ENCODE data around the gene GFM1.

GFM1 gene

GRCh38 chr3:158728851-158729250 lies 84.5 kb downstream of the GFM1 start:
- no peak for FAIRE-seq

- FAIRE-seq = no peak
Observed at GRCh38 chr3:158731486-158731885, 87.2 kb downstream of the GFM1 start.

- FAIRE-seq = no peak
Observed at GRCh38 chr3:158731938-158732855, 87.9 kb downstream of the GFM1 start, which contains the start of gene RARRES1. Gene RARRES1, minus strand, starts transcription at chr3:158732457. Its CDS starts 42 bp downstream, at chr3:158732415.

GRCh38 chr3:158732856-158733200 lies 88.5 kb downstream of the GFM1 start:
- FAIRE-seq = no peak

- FAIRE-seq = no peak
Observed at GRCh38 chr3:158733656-158734055, 89.3 kb downstream of the GFM1 start.

- no peak for FAIRE-seq
Observed at GRCh38 chr3:158735296-158736033, 91.1 kb downstream of the GFM1 start.

GRCh38 chr3:158737410-158737809 lies 93.1 kb downstream of the GFM1 start:
- no peak for FAIRE-seq

GRCh38 chr3:158737976-158738615 lies 93.8 kb downstream of the GFM1 start:
- no peak for FAIRE-seq

- FAIRE-seq = no peak
Observed at GRCh38 chr3:158738653-158739052, 94.3 kb downstream of the GFM1 start.

GRCh38 chr3:158739078-158739477 lies 94.8 kb downstream of the GFM1 start:
- no peak for FAIRE-seq

GRCh38 chr3:158739661-158740060 lies 95.3 kb downstream of the GFM1 start:
- no peak for FAIRE-seq
